Mammary epithelial cell (primary cell): ENCODE data around the gene SPAG17.

Source experiments
- CTCF ChIP-seq, 2 donors: IDR thresholded peaks in 1 of 2; conservative IDR thresholded peaks in 1 of 2; 2 replicates each; pipeline ENCODE4 v1.5.1; 2011 to 2012; ENCODE audit warnings: inconsistent platforms in 2 of 2, low read length in 2 of 2, mild to moderate bottlenecking in 2 of 2, control low read depth in 1 of 2, low read depth in 1 of 2; ENCODE audit not compliant: insufficient read depth in 1 of 2; ENCODE audit errors: extremely low read depth in 1 of 2
- EZH2 ChIP-seq: IDR thresholded peaks from 2 replicates; pipeline ENCODE4 v1.6.1; 2012; ENCODE audit warnings: low read length, inconsistent platforms, borderline replicate concordance

DNA sequence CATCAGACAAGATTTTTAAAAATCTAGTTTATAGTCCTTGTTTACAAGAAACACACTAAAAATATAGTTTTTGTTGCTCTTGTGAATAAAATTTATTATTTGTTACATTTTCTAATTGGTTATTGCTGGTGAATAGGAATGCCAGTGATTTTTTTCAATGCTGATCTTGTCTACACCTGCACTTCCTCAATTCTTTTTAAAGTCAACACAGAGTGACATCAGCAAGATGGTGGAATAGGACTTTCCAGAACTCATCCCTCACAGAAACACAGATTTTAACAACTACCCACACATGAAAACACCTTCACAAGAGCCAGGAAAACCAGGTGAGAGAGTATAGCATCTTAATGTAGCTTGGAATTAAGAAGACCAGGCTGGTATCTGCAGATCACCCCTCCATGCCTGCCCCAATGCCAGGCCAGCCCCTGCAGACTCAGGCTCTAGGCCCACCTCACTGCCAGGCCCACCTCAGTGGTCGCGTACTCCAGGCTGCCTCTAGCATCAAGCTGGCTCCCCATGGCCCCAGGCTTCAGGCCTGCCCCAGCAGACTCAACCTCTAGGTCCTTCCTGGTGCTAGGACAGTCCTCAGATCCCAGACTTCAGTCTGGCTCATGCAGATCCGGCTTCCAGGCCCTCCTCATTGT, 137.9 kb downstream of the SPAG17 start:
- TF ChIP-seq CTCF (conservative IDR thresholded peaks at IDR 0.05 in 1 of 2, IDR thresholded peaks at IDR 0.05 in 1 of 2; ENCODE audit: extremely low read depth in 1 of 2, insufficient read depth in 1 of 2, low read depth in 1 of 2, low read length in 2 of 2): no peak
- no peak for TF ChIP-seq EZH2
